PC-3 (cell line): Measurements from ENCODE around the gene ETNK2. TPM values are rescaled to one million over a fixed set of nuclear protein-coding genes. Genes with fewer than 3 reads are reported as not detected.

ENCODE experiments used
- ATAC-seq: fragments of 200-7000 bp; cut with Tn5 transposase; 2 replicates; pipeline ENCODE4 v1.9.1; 2020; ENCODE audit warnings: mild to moderate bottlenecking, moderate library complexity
- BruUV-seq: library from RNA; stranded (reverse); fragments of 400-500 nt; replicated peaks from 2 replicates; lab custom pipeline; 2021; lab: Mats Ljungman, UMichigan
- CTCF ChIA-PET: fragments of 300-600 bp; sonication (Branson Sonifier 250); formaldehyde crosslinking; loops from one replicate; lab custom pipeline; 2022; ENCODE audit warnings: antibody characterized with exemption; lab: Charles Lee
- POLR2A ChIA-PET: fragments of 300-600 bp; sonication (Branson Sonifier 250); formaldehyde crosslinking; loops from one replicate; lab custom pipeline; 2022; ENCODE audit warnings: antibody characterized with exemption; ENCODE audit not compliant: unreplicated experiment; lab: Charles Lee
- DNase-seq: peaks from one replicate; pipeline ENCODE4 v3.0.0-alpha.2; 2015
- H2AFZ ChIP-seq: fragments of 300-600 bp; sonication (generic); 2 replicates; pipeline ENCODE4 v1.6.0; 2016; ENCODE audit warnings: antibody characterized with exemption, low read length
- H3F3A ChIP-seq: fragments of 300-600 bp; sonication (generic); one replicate; pipeline ENCODE4 v1.6.0; 2017; ENCODE audit warnings: antibody characterized with exemption, low read length, control low read depth, mild to moderate bottlenecking; ENCODE audit not compliant: unreplicated experiment
- H3K27ac ChIP-seq: fragments of 300-600 bp; sonication (generic); 2 replicates; pipeline ENCODE4 v1.5.1; 2016; ENCODE audit warnings: mild to moderate bottlenecking, low read length
- H3K27me3 ChIP-seq: fragments of 300-600 bp; sonication (generic); 2 replicates; pipeline ENCODE4 v1.6.1; 2016; ENCODE audit warnings: low read length, mixed read lengths
- H3K36me3 ChIP-seq: fragments of 300-600 bp; sonication (generic); 2 replicates; pipeline ENCODE4 v1.6.1; 2016; ENCODE audit warnings: low read depth, mixed run types, low read length, mixed read lengths
- H3K4me1 ChIP-seq: fragments of 300-600 bp; sonication (generic); 2 replicates; pipeline ENCODE4 v1.5.1; 2016; ENCODE audit warnings: low read length; ENCODE audit not compliant: insufficient read depth
- H3K4me2 ChIP-seq: fragments of 300-600 bp; sonication (generic); 2 replicates; pipeline ENCODE4 v1.6.0; 2016; ENCODE audit warnings: low read length
- H3K4me3 ChIP-seq: fragments of 300-600 bp; sonication (generic); 2 replicates; pipeline ENCODE4 v1.5.1; 2016; ENCODE audit warnings: mild to moderate bottlenecking, low read length, mixed read lengths
- H3K79me2 ChIP-seq: fragments of 300-600 bp; sonication (generic); 2 replicates; pipeline ENCODE4 v1.6.1; 2017; ENCODE audit warnings: low read length, mixed read lengths
- H3K9ac ChIP-seq: fragments of 300-600 bp; sonication (generic); 2 replicates; pipeline ENCODE4 v1.6.0; 2016; ENCODE audit warnings: mild to moderate bottlenecking, low read length
- H3K9me2 ChIP-seq: fragments of 300-600 bp; sonication (generic); replicated peaks from 2 replicates; pipeline ENCODE4 v1.6.1; 2016; ENCODE audit warnings: mixed run types, low read length, mixed read lengths
- H3K9me3 ChIP-seq: fragments of 300-600 bp; sonication (generic); 2 replicates; pipeline ENCODE4 v1.6.1; 2016; ENCODE audit warnings: low read length, mixed read lengths
- H4K20me1 ChIP-seq: fragments of 300-600 bp; sonication (generic); 2 replicates; pipeline ENCODE4 v1.6.1; 2016; ENCODE audit warnings: low read length, mixed read lengths
- CTCF ChIP-seq: fragments of 300-600 bp; sonication (generic); conservative IDR thresholded peaks from 2 replicates; pipeline ENCODE4 v1.5.1; 2017; ENCODE audit warnings: antibody characterized with exemption, low read depth, mild to moderate bottlenecking, low read length
- EZH2 ChIP-seq: fragments of 300-600 bp; sonication (generic); IDR thresholded peaks from one replicate; pipeline ENCODE4 v1.6.1; 2017; ENCODE audit warnings: antibody characterized with exemption, mild to moderate bottlenecking, low read length; ENCODE audit not compliant: unreplicated experiment
- EZH2phosphoT487 ChIP-seq: fragments of 300-600 bp; sonication (generic); IDR thresholded peaks from 2 replicates; pipeline ENCODE4 v1.6.1; 2018; ENCODE audit warnings: mild to moderate bottlenecking, antibody characterized with exemption, low read length, borderline replicate concordance
- intact Hi-C: fragments of 100-400 bp; cut with micrococcal nuclease; formaldehyde crosslinking; loops from 2 replicates; pipeline ENCODE4 v1.9.0; 2023
- total RNA-seq: library from RNA; depleted of rRNA; stranded (reverse); fragments of >200 nt; gene quantifications from 2 replicates; pipeline ENCODE4 v1.2.3, GENCODE V29; 2014

ETNK2 gene
- total RNA-seq, 1 experiment from 2014 or later, result 37.1 TPM

GRCh38 chr1:204152310-204153044, 633 bp upstream of the ETNK2 start:
- Histone ChIP-seq H3F3A (no peaks in the 10 kb centered on the region), H3K36me3 (no peaks in the 10 kb centered on the region), H3K4me2 (peak overlapping the region; percentile 80), H3K79me2 (no peaks in the 10 kb centered on the region), H3K4me1 (peaks cover 14% of the 10 kb centered on the region; the same call in 1 of the 2 replicates), H3K4me3 (peak overlapping the region; percentile 64), H3K9me3 (no peaks in the 10 kb centered on the region), H3K9ac (peak overlapping the region; percentile 57), H3K27ac (no peak overlapping the region), H3K9me2 (no peaks in the 10 kb centered on the region), H2AFZ (peak overlapping the region; percentile 72), H4K20me1 (no peaks in the 10 kb centered on the region), H3K27me3 (no peaks in the 10 kb centered on the region)
- ChIA-PET CTCF (interaction anchor here (0.6 to 1.9 kb wide), 5 partner anchors 10 to 282 kb away, joined by 3 to 11 read pairs (median 4); no protein-coding TSS in a partner anchor), POLR2A (interaction anchor here (0.6 kb wide), 1 partner anchor 21 kb away, joined by 4 read pairs; no protein-coding TSS in a partner anchor)
- ATAC-seq (peak; percentile 56), DNase-seq (no peak)
- TSS peak; percentile 76 for BruUV-seq
- intact Hi-C loops, result loop anchor here (2.0 kb wide), 1 partner anchor 22 kb away; no protein-coding TSS in a partner anchor
- no peak for TF ChIP-seq EZH2
- no peak for TF ChIP-seq EZH2phosphoT487
- no peak; the same call in 1 of the 2 replicates for TF ChIP-seq CTCF

GRCh38 chr1:204150702-204151551, 917 bp downstream of the ETNK2 start:
- DNase-seq, result no peak
- Histone ChIP-seq H3K9me3 (no peaks in the 10 kb centered on the region), H3K4me3 (peak overlapping the region; percentile 71), H3K36me3 (no peaks in the 10 kb centered on the region), H4K20me1 (no peaks in the 10 kb centered on the region), H3F3A (no peaks in the 10 kb centered on the region), H2AFZ (peak overlapping the region; percentile 86), H3K79me2 (no peaks in the 10 kb centered on the region), H3K27me3 (no peaks in the 10 kb centered on the region), H3K27ac (no peak overlapping the region), H3K9ac (peak overlapping the region; percentile 44), H3K4me2 (peak overlapping the region; percentile 84), H3K4me1 (peaks cover 14% of the 10 kb centered on the region; the same call in 1 of the 2 replicates), H3K9me2 (no peaks in the 10 kb centered on the region)
- BruUV-seq, result no TSS peak
- intact Hi-C loops, result no loop called here
- TF ChIP-seq EZH2 (no peak), EZH2phosphoT487 (no peak), CTCF (no peak)
- ChIA-PET POLR2A (no interaction called here), CTCF (interaction anchor here (0.7 to 1.9 kb wide), 2 partner anchors 11 to 280 kb away, joined by 6 to 8 read pairs; no protein-coding TSS in a partner anchor)
- ATAC-seq, result peak; percentile 12
